ENCODE results near the gene PRDM15.

Gene PRDM15

GRCh38 chr21:41913230-41913629, 34.1 kb upstream of the PRDM15 start:
- DNase-seq (ENCODE audit: low read depth in 2 of 3, low spot score in 2 of 3), result no peak

DNA sequence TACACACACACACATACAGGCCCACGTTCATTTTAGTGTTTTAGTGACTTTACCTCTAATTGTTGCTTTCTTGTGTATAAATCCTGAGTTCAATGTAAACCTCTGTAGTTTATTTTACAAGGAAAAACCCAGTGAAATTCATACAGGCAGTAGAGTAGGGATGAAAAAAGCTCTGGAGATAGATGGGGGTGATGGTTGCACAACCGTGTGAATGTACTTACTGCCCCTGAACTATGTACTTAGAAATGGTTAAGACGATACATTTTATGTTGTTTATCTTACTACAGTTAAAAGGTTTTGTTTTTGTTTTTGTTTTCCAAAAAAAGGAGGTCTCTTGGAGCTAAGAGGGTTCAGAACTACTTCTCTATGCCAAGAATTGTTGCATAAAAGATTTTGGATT, 29.7 kb upstream of the PRDM15 start:
- DNase-seq (ENCODE audit: low read depth in 2 of 3, low spot score in 2 of 3), result no peak

GRCh38 chr21:41907496-41908258, 28.5 kb upstream of the PRDM15 start:
- no peak for DNase-seq (ENCODE audit: low read depth in 2 of 3, low spot score in 2 of 3)

GRCh38 chr21:41906770-41907169, 27.6 kb upstream of the PRDM15 start:
- DNase-seq (ENCODE audit: low read depth in 2 of 3, low spot score in 2 of 3), result no peak

GRCh38 chr21:41903559-41904351, 24.6 kb upstream of the PRDM15 start:
- DNase-seq (ENCODE audit: low read depth in 2 of 3, low spot score in 2 of 3), result no peak

GRCh38 chr21:41902946-41903345, 23.8 kb upstream of the PRDM15 start:
- no peak for DNase-seq (ENCODE audit: low read depth in 2 of 3, low spot score in 2 of 3)

- DNase-seq (ENCODE audit: low read depth in 2 of 3, low spot score in 2 of 3), result no peak
Measured at GRCh38 chr21:41901782-41902181, 22.6 kb upstream of the PRDM15 start.

DNA sequence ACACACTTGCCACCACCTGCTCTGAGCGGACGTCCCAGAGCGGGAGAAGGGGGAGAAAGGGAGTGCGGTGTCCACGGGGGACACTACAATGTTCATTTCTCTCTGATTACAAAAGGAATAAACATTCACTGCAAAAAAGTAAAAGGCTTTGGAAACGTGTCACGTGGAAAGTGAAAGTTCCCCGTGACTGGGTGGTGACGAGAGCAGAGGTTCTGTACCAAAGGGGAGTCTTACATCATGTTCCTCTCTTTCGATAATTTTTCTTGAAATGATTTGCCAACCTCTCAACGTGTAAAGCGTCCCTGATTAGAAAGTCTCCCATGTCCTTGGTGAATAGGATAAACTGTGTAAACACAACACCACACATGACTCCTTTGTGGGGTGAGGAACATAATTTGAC, 22.0 kb upstream of the PRDM15 start:
- no peak for DNase-seq (ENCODE audit: low read depth in 2 of 3, low spot score in 2 of 3)

- DNase-seq (ENCODE audit: low read depth in 2 of 3, low spot score in 2 of 3), result no peak
Measured at GRCh38 chr21:41900401-41900800, 21.3 kb upstream of the PRDM15 start.

DNA sequence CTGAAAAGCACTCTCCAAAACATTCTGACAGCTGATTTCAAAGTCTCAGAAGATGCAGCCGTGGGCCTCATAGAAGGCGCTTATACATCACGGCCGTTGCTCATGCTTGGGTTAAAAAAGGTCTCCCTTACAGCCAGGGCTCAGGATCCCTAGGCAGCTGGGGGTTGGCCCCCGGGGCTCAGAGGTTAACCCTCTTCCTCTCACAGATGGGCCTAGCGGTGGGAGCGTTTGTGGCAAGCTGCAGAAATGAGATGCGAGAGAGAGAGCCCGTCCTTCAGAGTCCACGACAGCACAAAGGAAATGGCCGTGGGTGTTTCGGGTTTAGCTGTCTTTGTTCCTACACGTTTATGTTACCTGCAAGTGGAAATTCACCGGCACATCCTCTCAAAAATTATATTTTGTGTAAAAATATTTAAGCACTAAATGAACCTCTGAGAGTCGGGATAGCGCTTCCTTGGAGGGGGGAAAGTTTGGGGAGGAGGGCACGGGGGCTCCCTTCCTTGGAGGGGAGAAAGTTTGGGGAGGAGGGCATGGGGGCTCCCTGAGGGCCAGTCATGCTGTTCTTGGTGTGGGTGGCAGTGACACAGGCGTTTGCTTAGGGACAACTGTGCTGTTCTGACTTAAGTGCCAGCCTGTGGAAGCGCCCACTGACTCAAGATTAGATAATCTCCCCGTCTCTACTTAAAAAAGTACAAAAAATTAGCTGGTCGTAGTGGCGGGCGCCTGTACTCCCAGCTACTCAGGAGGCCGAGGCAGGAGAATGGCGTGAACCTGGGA, 20.5 kb upstream of the PRDM15 start:
- peak in 2 of 3 experiments; percentile 41 to 47 for DNase-seq (ENCODE audit: low read depth in 2 of 3, low spot score in 2 of 3)

DNA sequence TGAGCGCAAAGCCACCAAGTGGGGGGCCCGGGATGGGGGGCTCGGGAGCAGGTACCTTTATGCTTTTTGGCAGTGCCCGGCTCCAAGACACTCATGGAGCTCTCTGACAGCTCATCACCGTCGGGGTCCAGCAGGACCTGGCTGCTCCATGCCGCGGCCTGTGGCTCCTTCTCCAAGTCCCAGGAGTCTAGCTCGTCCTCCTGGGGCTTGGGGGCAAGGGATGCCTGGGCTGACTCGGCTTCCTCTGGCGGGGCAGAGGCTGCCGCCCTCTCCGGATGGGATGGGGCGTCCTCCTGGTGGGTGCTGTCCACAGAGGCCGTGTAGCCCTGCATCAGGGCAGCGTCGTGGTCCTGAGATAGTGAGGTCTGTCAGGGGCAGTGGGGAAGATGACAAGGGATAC, 19.9 kb upstream of the PRDM15 start:
- DNase-seq (ENCODE audit: low read depth in 2 of 3, low spot score in 2 of 3), result no peak

GRCh38 chr21:41897700-41898099, 18.6 kb upstream of the PRDM15 start:
- DNase-seq (ENCODE audit: low read depth in 2 of 3, low spot score in 2 of 3), result no peak

GRCh38 chr21:41897047-41897669, 18.0 kb upstream of the PRDM15 start:
- DNase-seq (ENCODE audit: low read depth in 2 of 3, low spot score in 2 of 3), result no peak

DNA sequence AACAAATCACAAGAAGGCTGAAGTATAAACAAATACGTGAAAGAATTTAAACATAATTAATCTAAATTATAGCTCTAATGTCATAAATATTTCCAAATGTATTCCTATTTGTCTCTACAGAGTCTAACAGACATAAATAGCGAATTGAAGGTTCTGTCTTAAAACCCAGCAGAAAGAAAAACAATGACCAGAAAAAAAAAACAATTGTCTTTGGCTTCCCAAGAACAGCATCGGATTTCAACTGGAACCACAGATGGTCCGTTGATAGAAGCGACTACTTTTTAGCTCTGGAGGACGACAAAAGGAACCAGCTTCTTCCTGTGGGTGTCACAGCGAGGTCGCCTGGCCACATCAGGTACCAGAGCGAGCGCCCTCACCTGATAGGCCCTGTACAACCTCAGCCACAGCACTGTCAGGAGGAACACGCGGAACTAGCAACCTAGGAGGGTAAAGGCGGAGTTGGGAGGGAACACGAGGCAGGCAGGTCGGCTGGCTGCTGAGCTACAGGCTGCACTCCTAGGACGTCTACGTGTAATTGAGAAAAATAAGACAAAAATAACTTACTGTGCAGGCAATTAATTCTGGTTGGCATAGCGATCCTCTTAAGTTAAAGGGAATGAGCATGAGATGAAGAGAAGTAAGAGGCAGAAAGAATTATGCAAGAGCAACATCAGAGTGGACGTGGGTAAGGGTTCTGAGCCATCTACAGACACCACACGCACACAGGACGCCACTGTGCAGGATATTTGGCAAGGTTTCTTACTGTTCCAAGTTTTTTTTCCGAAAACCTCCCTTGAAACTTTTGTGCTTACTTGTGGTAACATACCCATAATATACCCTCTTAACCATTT, 16.7 kb upstream of the PRDM15 start:
- no peak for DNase-seq (ENCODE audit: low read depth in 2 of 3, low spot score in 2 of 3)

DNA sequence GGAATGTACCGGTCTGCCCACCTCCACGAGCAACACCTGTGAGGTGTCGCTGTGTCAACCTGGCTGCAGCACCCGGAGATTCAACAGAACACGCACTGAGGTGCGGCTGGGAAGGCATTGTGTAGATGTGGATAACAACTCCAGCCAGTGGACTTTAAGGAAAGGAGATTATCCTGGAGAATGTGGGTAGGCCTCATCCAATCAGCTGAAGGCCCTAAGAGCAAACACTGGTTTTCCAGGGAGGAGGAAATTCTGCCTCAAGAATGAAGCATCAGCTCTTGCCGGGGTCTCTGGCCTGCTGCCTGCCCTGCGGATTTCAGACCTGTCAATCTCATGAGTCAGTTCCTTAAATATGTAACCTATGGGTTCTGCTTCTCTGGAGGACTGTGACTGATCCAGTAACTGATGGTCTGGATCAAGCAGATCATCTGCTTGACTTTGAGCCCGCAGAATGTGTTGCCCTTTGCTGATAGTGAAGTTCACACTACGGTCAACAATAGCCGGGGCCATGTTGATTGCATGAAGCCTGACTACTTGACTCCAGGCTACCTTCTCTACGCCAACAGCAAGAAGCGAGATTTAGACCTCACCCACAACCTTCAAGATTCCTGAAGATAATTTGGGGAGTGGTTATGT, 15.9 kb upstream of the PRDM15 start:
- DNase-seq (ENCODE audit: low read depth in 2 of 3, low spot score in 2 of 3), result no peak

- DNase-seq (ENCODE audit: low read depth in 2 of 3, low spot score in 2 of 3), result no peak
Measured at GRCh38 chr21:41894511-41894910, 15.4 kb upstream of the PRDM15 start.

DNA sequence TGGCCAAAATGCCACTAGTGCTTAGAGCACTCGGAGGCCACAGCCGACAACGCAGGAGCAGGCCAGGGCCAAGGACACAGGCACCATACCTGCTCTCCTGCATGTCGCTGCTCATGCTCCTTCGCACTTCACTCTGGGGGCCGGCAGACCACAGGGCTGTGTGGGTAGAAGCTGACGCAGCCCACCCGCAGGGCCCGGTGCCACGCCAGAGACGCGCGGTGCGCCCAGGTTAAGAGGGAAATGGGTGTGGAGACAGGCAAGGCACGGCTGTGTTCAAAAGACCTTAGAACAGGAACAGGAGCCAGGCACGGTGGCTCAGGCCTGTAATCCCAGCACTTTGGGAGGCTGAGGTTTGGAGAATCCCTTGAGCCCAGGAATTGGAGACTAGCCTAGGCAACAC, 13.6 kb upstream of the PRDM15 start:
- DNase-seq (ENCODE audit: low read depth in 2 of 3, low spot score in 2 of 3), result no peak

DNA sequence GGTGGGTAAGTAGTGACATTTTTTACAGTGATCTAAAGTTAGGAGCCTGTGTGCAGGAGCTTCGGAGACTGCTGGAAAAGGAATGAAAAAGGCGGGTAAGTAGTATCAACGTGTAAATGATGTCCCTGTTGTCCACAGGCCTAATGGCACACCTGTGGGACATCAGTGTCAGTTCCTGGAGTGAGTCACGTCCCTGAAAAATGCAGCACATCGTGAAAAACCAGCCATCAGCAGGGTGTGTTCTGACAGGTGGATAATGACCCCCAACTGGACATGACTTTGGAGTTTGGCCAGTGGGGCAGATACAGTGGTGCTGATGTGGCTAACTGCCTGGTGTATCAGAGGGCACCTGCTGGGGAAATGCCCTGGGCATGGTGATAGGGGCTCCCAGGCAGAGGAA, 12.0 kb upstream of the PRDM15 start:
- DNase-seq (ENCODE audit: low read depth in 2 of 3, low spot score in 2 of 3), result no peak

DNA sequence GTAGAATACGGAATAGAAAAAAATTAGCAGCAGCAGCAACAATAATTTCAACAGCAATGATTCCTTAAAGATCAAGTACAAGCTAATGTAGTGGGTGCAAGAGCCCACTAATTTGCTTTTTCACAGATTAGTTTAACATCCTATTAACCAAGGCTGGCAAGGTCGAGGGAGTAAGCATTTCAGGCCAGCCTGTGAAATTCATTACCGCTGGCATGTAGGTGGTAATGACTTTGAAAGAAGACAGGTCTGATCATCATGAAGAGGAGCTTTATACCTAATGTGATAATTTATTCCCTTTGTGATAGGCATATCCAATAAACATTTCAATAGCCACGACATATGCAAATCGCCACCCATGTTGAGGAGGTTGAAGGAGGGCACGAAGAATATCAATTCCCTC, 11.2 kb upstream of the PRDM15 start:
- DNase-seq (ENCODE audit: low read depth in 2 of 3, low spot score in 2 of 3), result no peak

All from activated CD8-positive, alpha-beta memory T cell treated with anti-CD3 and anti-CD28 coated beads for 48 hours (primary cell).